Loucy (cell line): ENCODE results near the gene COX10.

Source experiments
- CTCF ChIP-seq: fragments of 200-600 bp; sonication (generic); conservative IDR thresholded peaks from 2 replicates; pipeline ENCODE4 v1.5.1; 2014; ENCODE audit warnings: mild to moderate bottlenecking, antibody characterized with exemption, low read length
- EZH2phosphoT487 ChIP-seq: fragments of 200-600 bp; IDR thresholded peaks from 2 replicates; pipeline ENCODE4 v1.6.1; 2018; ENCODE audit warnings: antibody characterized with exemption, mild to moderate bottlenecking, moderate library complexity, borderline replicate concordance

GRCh38 chr17:14198575-14198974, 129.3 kb downstream of the COX10 start:
- TF ChIP-seq CTCF (no peak), EZH2phosphoT487 (no peak)
